Activated CD8-positive, alpha-beta T cell treated with anti-CD3 and anti-CD28 coated beads for 36 hours (primary cell): ENCODE measurements around the gene KLK10. TPM values are rescaled to one million over a fixed set of nuclear protein-coding genes. Genes with fewer than 3 reads are reported as not detected.

Source experiments
- ATAC-seq: fragments of 200-7000 bp; cut with Tn5 transposase; one replicate; pipeline ENCODE4 v1.10.0; 2021; ENCODE audit warnings: mild to moderate bottlenecking, moderate library complexity
- CTCF ChIA-PET: fragments of 350-600 bp; sonication (Branson Sonifier 250); formaldehyde crosslinking; loops from one replicate; lab custom pipeline; 2021; ENCODE audit warnings: antibody characterized with exemption; lab: Charles Lee
- POLR2A ChIA-PET: fragments of 350-600 bp; sonication (Branson Sonifier 250); formaldehyde crosslinking; loops from one replicate; lab custom pipeline; 2021; ENCODE audit warnings: antibody characterized with exemption; lab: Charles Lee
- DNase-seq: peaks from one replicate; pipeline ENCODE4 v3.0.0-alpha.2; 2020
- H3K27ac Mint-ChIP-seq: one replicate; pipeline ENCODE4 v1.8.0; 2021; ENCODE audit warnings: mild to moderate bottlenecking, mixed read lengths
- H3K27me3 Mint-ChIP-seq: one replicate; pipeline ENCODE4 v1.8.0; 2021; ENCODE audit warnings: mixed read lengths
- H3K36me3 Mint-ChIP-seq: one replicate; pipeline ENCODE4 v1.8.0; 2021; ENCODE audit warnings: low read depth, mixed read lengths
- H3K4me1 Mint-ChIP-seq: one replicate; pipeline ENCODE4 v1.8.0; 2021; ENCODE audit warnings: low read depth, mixed read lengths
- H3K4me3 Mint-ChIP-seq: one replicate; pipeline ENCODE4 v1.8.0; 2021; ENCODE audit warnings: mild to moderate bottlenecking, moderate library complexity, mixed read lengths
- H3K9me3 Mint-ChIP-seq: one replicate; pipeline ENCODE4 v1.8.0; 2021; ENCODE audit warnings: mixed read lengths
- CTCF ChIP-seq: fragments of 200-600 bp; IDR thresholded peaks from one replicate; pipeline ENCODE4 v1.8.0; 2022; ENCODE audit warnings: antibody characterized with exemption, mild to moderate bottlenecking
- intact Hi-C: fragments of 100-400 bp; cut with micrococcal nuclease; formaldehyde crosslinking; loops from one replicate; pipeline ENCODE4 v1.10.0; 2022
- total RNA-seq, 2 experiments: library from RNA; stranded (reverse); gene quantifications; one replicate each; pipeline ENCODE4 v1.2.3, GENCODE V29; 2021

Gene KLK10
- total RNA-seq, 2 experiments from 2014 or later = not detected

- H3K27me3 Mint-ChIP-seq = peaks cover 30% of the 10 kb centered on the region
- H3K4me1 Mint-ChIP-seq = no peaks in the 10 kb centered on the region
- no peaks in the 10 kb centered on the region for H3K36me3 Mint-ChIP-seq
- no peak overlapping the region for H3K27ac Mint-ChIP-seq
- no peak for DNase-seq
- ChIA-PET CTCF (no interaction called here), POLR2A (no interaction called here)
- no peaks in the 10 kb centered on the region for H3K9me3 Mint-ChIP-seq
- H3K4me3 Mint-ChIP-seq = no peak overlapping the region
- ATAC-seq = no peak
- intact Hi-C loops = no loop called here
- TF ChIP-seq CTCF = no peak
Measured at GRCh38 chr19:51005248-51005647, 14.3 kb downstream of the KLK10 start.

- Mint-ChIP-seq H3K4me1 (no peaks in the 10 kb centered on the region), H3K9me3 (no peaks in the 10 kb centered on the region), H3K27ac (no peak overlapping the region), H3K27me3 (peaks cover 38% of the 10 kb centered on the region), H3K4me3 (no peak overlapping the region), H3K36me3 (no peaks in the 10 kb centered on the region)
- intact Hi-C loops = no loop called here
- ATAC-seq (no peak), DNase-seq (no peak)
- POLR2A ChIA-PET = no interaction called here
- CTCF ChIA-PET = no interaction called here
- TF ChIP-seq CTCF = no peak
Measured at GRCh38 chr19:51003316-51003715, 16.2 kb downstream of the KLK10 start.

GRCh38 chr19:51002542-51003311 lies 16.8 kb downstream of the KLK10 start:
- Mint-ChIP-seq H3K4me1 (no peaks in the 10 kb centered on the region), H3K27ac (no peak overlapping the region), H3K36me3 (no peaks in the 10 kb centered on the region), H3K9me3 (no peaks in the 10 kb centered on the region), H3K4me3 (no peak overlapping the region), H3K27me3 (peaks cover 40% of the 10 kb centered on the region)
- ChIA-PET CTCF (no interaction called here), POLR2A (no interaction called here)
- TF ChIP-seq CTCF = no peak
- DNase-seq = peak; percentile 60
- intact Hi-C loops = no loop called here
- peak; percentile 84 for ATAC-seq

- POLR2A ChIA-PET = interaction anchor here (0.7 kb wide), 1 partner anchor 136 kb away, joined by 3 read pairs; no protein-coding TSS in a partner anchor
- Mint-ChIP-seq H3K27me3 (peaks cover 38% of the 10 kb centered on the region), H3K4me3 (no peak overlapping the region), H3K36me3 (no peaks in the 10 kb centered on the region), H3K9me3 (no peaks in the 10 kb centered on the region), H3K4me1 (no peaks in the 10 kb centered on the region), H3K27ac (no peak overlapping the region)
- TF ChIP-seq CTCF = no peak
- CTCF ChIA-PET = no interaction called here
- ATAC-seq (no peak), DNase-seq (no peak)
- intact Hi-C loops = no loop called here
Measured at GRCh38 chr19:51002089-51002532, 17.4 kb downstream of the KLK10 start.

GRCh38 chr19:51001515-51001914 lies 18.0 kb downstream of the KLK10 start, which contains the start of gene KLK8:
Gene KLK8 (minus strand): TSS chr19:51001604. CDS start chr19:51001167, 437 bp downstream.
- POLR2A ChIA-PET = interaction anchor here (0.7 kb wide), 1 partner anchor 136 kb away, joined by 3 read pairs; no protein-coding TSS in a partner anchor
- intact Hi-C loops = no loop called here
- ATAC-seq (no peak), DNase-seq (no peak)
- CTCF ChIA-PET = no interaction called here
- no peak within 1 kb of the TSS for H3K4me3 Mint-ChIP-seq
- peaks cover 41% of the 10 kb centered on the region for H3K27me3 Mint-ChIP-seq
- H3K36me3 Mint-ChIP-seq = no peaks in the 10 kb centered on the region
- H3K4me1 Mint-ChIP-seq = no peaks in the 10 kb centered on the region
- no peaks in the 10 kb centered on the region for H3K9me3 Mint-ChIP-seq
- no peak within 1 kb of the TSS for H3K27ac Mint-ChIP-seq
- no peak for TF ChIP-seq CTCF
